Measurements from ENCODE around the gene NEXMIF.
"Not testable (repeated sequence)": the region's sequence is repeated elsewhere in the genome, so short reads cannot be mapped to it uniquely, and the experiment has no call there.

NEXMIF gene

DNA sequence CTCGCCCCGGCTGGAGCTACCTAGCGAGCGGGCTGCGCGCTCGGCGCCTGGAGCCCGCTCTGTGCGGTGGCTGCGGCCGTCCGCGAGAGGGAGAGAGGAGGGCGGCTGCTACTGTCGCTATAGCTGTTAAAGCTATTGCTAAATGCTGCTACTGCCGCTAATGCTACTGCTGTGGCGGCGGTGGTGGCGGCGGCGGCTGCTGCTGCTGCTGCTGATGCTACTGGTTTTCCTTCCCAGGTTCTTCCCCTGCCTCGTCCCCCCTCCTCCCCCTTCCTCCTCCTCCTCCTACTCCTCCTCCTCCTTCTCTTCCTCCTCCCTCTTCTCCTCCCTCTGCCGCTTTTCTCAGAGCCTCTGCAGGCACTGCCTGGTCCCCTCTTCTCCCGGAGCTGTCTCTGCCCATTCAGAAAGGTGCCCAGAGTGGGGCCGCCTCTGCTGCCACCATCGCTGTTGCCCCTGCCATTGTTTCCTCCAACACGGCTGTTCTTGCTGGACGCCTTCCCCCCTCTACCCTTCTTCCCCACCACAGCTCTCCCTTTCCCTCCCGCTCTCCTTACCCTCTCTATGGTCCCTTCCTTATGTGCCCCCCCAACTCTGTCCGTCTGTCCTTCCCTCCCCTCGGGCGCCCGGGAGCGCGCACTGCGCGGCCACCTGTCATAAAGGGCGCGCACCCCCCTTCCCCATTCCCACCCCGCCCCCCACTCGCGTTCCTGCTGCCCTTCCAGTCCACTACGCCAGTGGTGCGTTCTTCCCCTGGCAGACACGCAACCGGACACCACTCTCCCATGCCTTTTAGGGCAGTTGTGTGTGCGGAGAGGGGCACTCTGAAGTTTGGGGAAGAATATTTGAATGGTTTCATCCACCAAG, at the start of gene NEXMIF:
NEXMIF (minus strand) TSS at position 228 of the 864 bp plus-strand sequence.
- DNase-seq: no peak

DNA sequence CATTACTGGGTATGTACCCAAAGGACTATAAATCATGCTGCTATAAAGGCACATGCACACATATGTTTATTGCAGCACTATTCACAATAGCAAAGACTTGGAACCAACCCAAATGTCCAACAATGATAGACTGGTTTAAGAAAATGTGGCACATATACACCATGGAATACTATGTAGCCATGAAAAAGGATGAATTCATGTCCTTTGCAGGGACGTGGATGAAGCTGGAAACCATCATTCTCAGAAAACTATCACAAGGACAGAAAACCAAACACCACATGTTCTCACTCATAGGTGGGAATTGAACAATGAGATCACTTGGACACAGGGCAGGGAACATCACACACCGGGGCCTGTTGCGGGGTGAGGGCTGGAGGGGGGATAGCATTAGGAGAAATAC, 36.7 kb upstream of the NEXMIF start:
- not testable (repeated sequence) for DNase-seq

DNA sequence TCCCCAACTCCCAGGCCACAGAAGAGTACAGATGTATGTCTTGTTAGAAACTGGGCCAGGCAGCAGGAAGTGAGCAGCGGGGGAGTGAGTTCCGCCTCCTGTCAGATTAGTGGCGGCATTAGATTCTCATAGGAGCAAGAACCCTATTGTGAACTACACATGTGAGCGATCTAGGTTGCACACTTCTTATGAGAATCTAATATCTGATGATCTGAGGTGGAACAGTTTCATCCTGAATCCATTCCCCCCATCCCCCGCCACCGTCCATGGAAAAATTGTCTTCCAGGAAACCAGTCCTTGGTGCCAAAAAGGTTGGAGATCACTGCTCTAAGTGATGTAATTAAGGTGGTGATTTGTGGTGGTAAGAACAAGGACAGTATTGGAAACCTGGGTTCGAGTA, 24.5 kb upstream of the NEXMIF start:
- DNase-seq: no peak

DNA sequence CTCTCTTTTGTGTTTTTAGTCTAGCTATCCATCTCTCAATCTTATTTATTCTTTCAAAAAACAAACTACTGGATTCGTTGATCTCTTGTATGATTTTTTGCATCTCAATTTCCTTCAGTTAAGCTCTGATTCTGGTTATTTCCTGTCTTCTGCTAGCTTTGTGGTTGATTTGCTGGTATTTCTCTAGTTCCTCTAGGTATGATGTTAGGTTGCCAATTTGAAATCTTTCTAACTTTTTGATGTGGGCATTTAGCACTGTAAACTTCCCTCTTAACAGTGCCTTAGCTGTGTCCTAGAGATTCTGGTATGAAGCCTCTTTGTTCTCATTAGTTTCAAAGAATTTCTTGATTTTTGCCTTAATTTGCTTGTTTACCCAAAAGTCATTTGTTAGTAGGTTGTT, 15.2 kb upstream of the NEXMIF start:
- DNase-seq: no peak

DNA sequence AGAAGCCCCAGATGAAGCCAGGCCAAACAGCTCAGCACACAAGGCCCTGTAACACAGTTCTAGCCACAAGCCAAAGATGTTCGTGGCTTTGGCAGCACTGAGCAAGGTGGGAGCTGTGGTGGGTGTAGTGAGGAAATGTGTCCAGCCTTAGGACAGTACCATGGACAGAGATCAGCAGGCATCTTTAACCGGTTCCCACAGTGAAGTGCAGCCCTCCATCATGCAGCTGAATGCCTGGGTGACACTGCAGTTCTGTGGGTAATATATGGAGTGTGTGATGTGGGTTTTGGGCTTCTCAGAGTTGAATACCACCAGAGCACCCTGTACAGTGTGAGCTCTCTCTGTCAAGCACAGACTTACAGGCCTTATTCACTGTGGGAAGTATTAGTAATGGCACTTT, 6.0 kb upstream of the NEXMIF start:
- DNase-seq: no peak

DNA sequence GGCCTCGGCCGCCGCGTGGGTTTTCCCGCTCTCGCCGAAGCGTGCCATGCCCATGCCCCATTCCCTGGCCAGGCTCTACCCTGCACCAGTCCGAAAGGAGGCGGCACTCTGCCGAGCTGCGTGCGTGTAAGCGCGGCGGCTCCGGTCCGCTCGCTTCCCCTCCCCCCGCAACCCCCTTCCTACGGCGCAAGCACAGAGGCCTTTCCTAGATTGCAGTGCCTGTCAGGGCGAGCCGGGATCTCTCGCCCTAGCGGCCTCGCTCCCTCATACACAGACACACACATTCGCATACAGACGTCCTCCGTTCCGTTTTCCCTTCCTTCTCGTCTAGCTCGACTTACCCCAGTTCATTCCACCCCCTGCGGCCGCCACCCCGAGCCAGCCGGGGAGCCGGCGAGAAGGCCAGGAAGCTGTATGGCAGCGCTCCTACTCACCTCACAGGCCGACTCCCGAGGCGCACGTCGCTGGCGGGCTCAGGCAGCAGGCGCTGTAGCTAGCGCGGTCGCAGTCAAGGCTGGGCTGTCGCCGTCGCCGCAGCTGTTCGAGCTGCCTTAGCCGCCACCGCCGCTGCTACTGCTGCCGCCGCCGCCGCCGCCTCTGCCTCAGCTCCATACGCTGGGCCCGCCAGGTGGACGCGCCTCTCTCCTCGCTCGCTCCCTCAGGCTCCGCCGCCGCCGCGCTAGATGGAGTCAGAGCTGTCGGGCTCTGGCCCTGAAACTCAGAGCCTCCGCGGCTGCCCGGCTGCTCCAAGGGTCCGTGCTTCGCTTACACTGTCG, 615 bp downstream of the NEXMIF start:
- DNase-seq: no peak

DNA sequence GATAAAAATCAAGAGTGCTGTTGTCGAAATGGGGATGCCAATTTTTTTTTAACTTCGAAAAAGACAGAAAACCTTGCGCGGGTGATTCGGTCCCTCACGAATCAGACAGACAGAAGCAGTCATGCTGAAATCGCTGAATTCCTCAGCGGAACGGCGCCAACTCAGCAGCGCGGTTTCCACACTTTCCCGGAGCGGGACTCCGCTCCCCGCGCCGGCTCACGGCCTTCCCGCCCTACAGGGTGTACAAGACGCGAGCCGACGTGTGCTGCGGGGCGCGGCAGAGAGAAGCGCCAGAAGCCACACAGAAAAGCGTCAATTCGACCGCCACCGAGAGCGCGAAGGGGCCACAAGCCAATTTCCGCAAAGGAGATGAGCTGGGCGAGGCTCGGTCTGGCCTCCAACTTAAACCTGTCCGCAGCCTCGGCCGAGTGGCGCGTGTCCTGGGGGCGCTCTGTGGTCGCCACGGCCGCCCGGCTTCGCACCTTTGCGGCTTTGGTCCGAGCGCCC, 1.3 kb downstream of the NEXMIF start:
- no peak for DNase-seq

DNA sequence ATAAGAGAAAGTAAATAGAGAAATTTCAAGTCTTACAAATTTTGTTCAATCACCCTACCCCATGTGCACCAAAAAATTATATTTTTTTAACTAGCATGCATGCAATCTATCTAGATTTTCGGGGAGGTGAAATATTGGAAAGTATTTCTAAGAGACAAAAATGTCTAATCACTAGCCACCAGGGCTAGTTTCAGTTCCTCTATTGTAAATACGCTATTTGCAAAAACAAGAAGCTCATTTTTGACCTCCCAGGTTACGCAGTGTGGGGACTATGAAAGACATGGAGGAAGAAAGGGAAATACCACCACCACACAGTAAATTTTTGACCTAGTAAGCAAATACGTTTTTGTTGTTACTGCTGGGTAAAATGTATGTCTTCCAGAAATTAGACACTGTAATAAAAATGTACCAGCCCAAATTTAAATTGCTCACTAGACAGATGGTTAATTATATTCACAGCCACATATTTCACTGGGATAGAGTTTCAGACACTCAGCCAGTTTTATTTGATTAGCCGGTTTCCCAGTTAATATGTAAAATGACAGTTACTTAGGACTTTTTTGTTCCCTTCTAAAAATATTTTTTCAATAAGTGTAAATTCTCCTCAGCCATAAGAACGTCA, 2.2 kb downstream of the NEXMIF start:
- no peak for DNase-seq

DNA sequence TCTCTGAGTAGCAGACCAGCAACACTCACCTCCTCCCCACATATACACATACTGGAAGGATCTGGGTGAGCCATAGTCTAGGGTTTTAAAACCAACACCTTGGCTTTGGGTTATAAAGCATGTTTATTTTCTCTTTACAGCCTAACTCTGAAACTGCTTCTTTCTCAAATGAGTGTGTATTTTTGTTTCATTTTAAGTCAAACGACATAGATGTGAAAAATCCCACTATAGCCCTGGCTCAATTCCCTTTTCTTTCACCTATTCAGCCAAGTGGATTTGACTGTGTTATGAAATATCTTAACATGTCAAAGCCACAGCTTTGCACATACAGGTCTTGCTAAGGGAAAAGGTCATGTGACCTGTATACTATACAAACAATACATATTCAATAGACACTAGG, 13.8 kb downstream of the NEXMIF start:
- no peak for DNase-seq

DNA sequence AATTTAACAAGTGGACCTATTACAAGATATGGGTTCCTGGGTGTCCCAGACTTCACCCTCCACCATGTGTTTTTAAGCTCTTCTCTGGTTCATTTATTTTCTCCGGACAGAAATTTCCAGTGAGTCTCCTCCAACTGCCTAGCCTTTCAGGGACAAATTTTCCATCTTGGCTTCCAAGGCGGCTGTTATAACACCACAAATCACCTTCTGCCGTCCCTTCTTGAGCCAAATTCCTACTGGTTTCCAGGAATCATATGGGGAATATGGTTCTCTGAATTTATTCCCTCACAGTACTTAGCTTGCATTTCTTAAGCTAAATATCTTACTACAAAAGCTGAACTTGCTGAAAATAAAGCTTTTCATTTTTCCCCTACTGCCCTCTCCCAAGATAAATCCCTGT, 18.8 kb downstream of the NEXMIF start:
- no peak for DNase-seq

DNA sequence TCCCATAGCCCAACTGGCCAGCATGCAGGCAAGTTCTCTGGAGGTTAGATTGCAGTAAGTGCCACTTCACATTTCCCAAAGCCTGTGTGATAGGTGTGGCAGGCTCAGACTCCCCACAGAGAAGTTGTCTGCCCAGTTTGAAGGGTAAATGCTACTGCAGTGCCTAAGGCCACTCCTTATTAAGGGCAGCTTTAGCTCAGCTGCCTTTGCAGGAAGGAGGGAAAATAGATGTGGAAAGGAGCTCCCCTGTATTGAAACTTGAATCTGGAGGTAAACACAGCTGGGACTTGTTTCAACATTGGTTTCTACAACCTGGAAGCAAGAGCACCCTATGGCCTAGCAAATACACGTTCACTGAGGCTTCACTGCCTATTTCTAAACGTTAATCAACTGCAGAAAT, 22.4 kb downstream of the NEXMIF start:
- DNase-seq: no peak

DNA sequence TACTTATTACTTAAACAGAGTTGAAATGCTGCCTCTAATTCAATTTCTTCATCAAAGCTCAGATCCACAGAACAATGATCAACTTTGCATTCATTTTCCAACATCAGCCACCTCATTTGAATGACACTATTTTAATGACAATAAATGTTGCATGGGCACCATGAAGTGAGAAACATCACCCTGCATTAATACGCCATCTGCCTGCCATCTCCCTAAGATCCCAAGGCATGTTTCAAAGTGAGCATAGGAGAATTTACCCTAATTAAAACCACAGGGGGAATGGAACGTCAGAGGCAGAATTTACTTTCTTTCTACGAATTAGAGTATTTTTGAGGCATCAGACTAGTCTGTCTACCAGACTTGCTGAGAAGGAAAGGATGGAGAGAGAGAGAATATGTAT, 32.7 kb downstream of the NEXMIF start:
- no peak for DNase-seq

DNA sequence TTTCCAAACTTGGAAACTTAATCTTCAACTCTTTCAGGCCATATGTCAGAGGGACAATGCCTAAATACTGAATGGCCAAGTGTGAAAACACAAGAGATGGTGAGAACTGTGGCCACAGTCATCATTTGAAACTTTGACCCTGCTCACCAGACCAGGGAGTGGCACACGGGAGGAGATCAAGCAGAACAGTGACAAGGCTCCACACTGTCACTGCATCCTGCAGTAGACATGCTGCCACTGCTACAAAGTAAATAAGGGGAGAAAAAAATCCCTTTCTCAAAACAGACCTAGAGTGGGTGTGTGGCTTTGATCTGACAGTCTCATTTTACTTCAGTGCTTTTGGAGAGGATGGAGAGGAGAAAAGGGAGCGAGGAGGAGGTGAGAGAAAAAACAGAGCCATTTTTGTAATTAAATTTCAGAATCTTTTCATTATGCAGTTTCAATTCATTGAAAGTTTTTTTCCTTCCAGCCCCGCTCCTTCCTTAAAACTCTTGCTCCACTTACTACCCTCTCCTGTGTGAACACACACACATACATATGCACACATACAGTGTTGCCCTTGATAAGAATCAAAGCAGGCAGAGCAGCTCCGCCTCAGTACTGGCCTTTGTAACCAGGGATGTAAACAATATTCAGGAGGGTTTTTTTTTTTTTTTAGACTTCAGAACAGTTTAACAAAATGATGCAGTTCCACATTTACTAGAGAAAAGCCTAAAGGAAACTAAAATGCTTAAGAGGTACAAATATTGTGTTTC, 34.4 kb downstream of the NEXMIF start:
- DNase-seq: no peak

DNA sequence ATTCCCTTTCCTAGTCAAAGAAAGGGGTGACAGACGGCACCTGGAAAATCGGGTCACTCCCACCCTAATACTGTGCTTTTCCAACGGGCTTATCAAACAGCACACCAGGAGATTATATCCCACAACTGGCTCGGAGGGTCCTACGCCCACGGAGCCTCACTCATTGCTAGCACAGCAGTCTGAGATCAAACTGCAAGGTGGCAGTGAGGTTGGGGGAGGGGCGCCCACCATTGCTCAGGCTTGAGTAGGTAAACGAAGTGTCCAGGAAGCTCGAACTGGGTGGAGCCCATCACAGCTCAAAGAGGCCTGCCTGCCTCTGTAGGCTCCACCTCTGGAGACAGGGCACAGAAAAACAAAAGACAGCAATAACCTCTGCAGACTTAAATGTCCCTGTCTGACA, 42.9 kb downstream of the NEXMIF start:
- not testable (repeated sequence) for DNase-seq

DNA sequence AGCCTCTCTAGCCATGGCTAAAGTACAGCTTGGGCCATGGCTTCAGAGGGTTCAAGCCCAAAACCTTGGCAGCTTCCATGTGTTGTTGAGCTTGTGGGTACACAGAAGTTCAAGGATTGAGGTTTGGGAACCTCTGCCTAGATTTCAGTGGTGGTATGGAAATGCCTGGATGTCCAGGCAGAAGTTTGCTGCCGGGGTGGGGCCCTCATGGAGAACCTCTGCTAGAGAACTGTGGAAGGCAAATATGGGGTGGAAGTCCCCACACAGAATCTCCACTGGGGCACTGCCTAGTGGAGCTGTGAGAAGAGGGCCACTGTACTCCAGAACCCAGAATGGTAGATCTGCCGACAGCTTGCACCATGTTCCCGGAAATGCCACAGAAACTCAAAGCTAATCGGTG, 59.5 kb downstream of the NEXMIF start:
- DNase-seq: no peak

DNA sequence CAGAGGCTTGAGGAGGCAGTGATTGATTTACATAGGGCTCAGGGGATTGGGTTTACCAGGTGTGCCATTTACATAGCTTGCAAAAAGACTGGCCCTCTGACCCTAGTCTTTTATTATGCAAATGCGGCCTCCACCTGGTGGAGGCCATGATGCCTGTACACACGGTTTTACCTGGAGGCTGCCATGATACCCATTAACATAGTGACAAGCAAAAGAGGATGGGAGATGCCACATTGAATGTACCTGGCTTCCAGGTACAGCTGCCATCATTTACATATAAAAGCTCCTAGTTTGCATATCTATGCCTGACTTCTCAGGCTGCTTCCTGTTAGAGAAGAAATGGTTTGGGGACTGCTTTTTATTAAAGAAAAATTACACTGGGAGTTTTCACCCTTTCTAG, 72.0 kb downstream of the NEXMIF start:
- no peak for DNase-seq

DNA sequence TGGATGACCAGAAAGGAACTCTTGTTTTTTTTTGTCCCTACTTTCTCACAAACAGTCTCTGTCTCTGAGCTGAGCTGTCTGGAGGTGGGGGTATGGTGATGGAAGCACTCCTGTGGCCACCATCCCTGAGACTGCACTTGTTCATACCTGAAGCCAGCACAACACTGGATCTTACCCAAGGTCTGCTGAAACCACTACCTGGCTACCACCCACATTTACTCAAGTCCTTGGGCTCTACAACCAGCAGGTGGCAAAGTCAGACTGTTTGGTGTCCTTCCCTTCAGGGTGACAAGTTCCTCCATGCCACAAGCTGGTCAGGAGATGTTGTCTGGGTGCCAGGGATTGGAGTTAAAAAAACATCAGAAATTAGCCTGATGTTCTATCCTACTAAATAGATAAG, 89.7 kb downstream of the NEXMIF start:
- no peak for DNase-seq

DNA sequence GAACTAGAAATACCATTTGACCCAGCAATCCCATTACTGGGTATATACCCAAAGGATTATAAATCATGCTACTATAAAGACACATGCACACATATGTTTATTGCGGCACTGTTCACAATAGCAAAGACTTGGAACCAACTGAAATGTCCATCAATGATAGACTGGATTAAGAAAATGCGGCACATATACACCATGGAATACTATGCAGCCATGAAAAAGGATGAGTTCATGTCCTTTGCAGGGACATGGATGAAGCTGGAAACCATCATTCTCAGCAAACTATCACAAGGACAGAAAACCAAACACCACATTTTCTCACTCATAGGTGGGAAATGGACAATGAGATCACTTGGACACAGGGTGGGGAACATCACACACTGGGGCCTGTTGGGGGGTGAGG, 105.5 kb downstream of the NEXMIF start:
- DNase-seq: not testable (repeated sequence)

DNA sequence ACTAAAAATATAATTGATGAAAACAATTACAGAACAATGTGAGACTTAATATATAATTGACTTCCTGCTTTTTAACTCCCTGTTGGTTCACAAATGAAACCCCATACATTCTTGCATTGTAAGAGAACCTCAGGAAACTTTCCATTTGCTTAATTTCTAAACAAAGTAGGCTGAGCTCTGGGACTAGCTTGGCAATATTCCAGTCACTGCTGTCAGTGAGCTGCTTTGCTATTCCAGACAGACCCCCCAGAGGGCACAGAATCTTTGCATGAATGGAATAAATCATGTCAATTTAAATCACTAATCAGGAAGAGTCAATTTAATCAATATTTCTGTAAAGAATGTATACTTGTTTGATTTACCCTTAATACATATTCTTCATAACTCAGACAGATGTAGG, 110.6 kb downstream of the NEXMIF start:
- no peak for DNase-seq

DNA sequence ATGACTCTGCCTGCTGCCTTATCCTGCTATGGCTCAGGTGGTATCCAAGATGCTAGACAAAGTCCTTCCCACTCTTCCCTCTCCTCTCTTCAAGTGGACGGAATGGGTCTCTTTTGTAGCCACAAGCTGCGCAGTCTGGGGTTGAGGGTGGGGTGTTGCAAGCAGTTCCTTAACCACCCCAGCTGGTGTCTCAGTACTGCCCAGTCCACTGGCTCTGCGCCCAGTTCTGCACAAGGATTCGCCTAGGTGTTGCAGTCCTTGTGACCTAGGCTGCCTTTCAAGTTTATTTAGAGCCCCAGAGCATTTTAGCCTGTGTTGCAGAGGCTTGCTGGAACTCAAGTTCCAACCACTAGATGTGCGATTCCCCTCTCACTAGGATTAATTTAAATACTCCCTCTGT, 120.7 kb downstream of the NEXMIF start:
- no peak for DNase-seq

DNA sequence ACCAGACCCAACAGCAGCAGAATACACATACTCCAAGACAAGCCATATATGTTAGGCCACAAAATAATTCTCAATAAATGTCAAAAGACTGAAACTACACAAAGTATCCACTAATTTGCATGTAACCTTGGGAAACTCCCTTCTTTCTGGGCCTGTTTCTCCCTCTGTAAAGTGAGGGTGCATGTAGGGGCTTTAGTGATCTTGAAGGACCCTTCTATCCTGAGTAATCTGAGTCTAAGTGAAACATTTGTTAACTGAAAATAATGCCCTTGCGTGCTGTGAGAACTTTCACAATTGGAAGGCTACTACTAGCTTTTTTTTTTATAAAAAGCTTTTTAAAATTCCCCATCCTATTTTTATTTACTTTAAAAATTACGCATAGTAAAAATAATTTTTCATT, 125.2 kb downstream of the NEXMIF start:
- DNase-seq: no peak

DNA sequence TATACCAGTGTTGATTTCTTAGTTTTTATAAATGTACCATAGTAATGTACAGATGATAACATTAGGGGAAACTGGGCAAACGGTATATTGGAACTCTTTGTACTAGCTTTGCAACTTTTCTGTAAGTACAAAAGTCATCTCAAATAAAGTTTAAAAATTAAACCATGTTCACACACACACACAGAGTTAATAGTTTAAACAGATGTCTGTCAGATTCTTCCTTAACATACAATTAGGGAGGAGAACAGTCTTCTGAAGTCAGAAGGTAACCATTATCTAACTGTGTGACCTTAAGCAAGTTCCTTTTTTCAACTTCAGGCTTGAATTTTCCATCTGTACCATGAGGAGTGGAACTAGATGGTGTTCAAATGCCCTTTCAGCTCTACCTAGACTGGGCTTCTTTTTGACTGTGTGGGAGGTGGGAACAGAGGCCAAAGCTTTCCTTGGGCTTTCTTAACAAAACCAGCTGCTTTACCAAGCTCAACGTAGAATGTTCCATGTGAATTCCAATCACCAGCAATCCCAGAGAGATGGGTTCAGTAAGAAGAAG, 127.8 kb downstream of the NEXMIF start:
- no peak for DNase-seq

All from NK-92 treated with Interleukin-12 subunit alpha and Interleukin-12 subunit beta, amount 100 ng/mL, for 24 hours (cell line).